Activated T-cell treated with anti-CD3 and anti-CD28 coated beads, Interleukin-2, amount 50 U/mL, for 1 hour (primary cell): ENCODE data around the gene TTR.

Experiments used
- DNase-seq: peaks from one replicate; pipeline ENCODE4 v3.0.0-alpha.2; 2020

Gene TTR

GRCh38 chr18:31591628-31592027 is at the start of gene TTR:
TSS of gene TTR (plus strand) at chr18:31591877. CDS start at chr18:31591903, 26 bp downstream.
- no peak for DNase-seq

GRCh38 chr18:31546476-31546875 is 45.2 kb upstream of the TTR start:
- DNase-seq, result no peak

GRCh38 chr18:31548853-31549252 is 42.8 kb upstream of the TTR start:
- DNase-seq, result no peak

GRCh38 chr18:31549416-31549815 is 42.3 kb upstream of the TTR start:
- no peak for DNase-seq

- no peak for DNase-seq
Measured at GRCh38 chr18:31551883-31552282, 39.8 kb upstream of the TTR start.

- DNase-seq, result no peak
Measured at GRCh38 chr18:31553800-31554199, 37.9 kb upstream of the TTR start.

- DNase-seq, result no peak
Measured at GRCh38 chr18:31554776-31555175, 36.9 kb upstream of the TTR start.

- DNase-seq, result no peak
Measured at GRCh38 chr18:31555971-31556747, 35.5 kb upstream of the TTR start.

- DNase-seq, result no peak
Measured at GRCh38 chr18:31557446-31557845, 34.2 kb upstream of the TTR start.

GRCh38 chr18:31558567-31558966 is 33.1 kb upstream of the TTR start:
- no peak for DNase-seq

GRCh38 chr18:31562726-31563125 is 29.0 kb upstream of the TTR start:
- DNase-seq, result no peak

- DNase-seq, result no peak
Measured at GRCh38 chr18:31563778-31564177, 27.9 kb upstream of the TTR start.

GRCh38 chr18:31565345-31565744 is 26.3 kb upstream of the TTR start:
- DNase-seq, result no peak

GRCh38 chr18:31565782-31566512 is 25.7 kb upstream of the TTR start:
- DNase-seq, result no peak

- no peak for DNase-seq
Measured at GRCh38 chr18:31566576-31567306, 24.9 kb upstream of the TTR start.

- DNase-seq, result no peak
Measured at GRCh38 chr18:31572368-31572767, 19.3 kb upstream of the TTR start.

- no peak for DNase-seq
Measured at GRCh38 chr18:31573051-31573450, 18.6 kb upstream of the TTR start.

GRCh38 chr18:31574359-31574758 is 17.3 kb upstream of the TTR start:
- DNase-seq, result no peak

GRCh38 chr18:31575515-31576257 is 16.0 kb upstream of the TTR start:
- no peak for DNase-seq

GRCh38 chr18:31576670-31577069 is 15.0 kb upstream of the TTR start:
- no peak for DNase-seq

- no peak for DNase-seq
Measured at GRCh38 chr18:31577195-31577594, 14.5 kb upstream of the TTR start.

GRCh38 chr18:31578126-31578525 is 13.6 kb upstream of the TTR start:
- DNase-seq, result no peak

- DNase-seq, result no peak
Measured at GRCh38 chr18:31579375-31579774, 12.3 kb upstream of the TTR start.
